Right renal cortex interstitium (tissue), 3 donors: ENCODE results near the gene VWA5A. TPM values are rescaled to one million over a fixed set of nuclear protein-coding genes. Genes with fewer than 3 reads are reported as not detected.
A peak's percentile ranks its signal among the peaks of the same experiment; 100 is the strongest.

Experiments used
- DNase-seq, 3 donors: peaks; one replicate each; pipeline ENCODE4 v3.0.0-alpha.2; 2013; ENCODE audit warnings: low read depth in 3 of 3, low spot score in 2 of 3
- polyA plus RNA-seq, 3 donors: library from polyadenylated mRNA; unstranded; fragments of 120-200 nt; gene quantifications; one replicate each; pipeline ENCODE4 v1.2.1, GENCODE V29; 2013; ENCODE audit not compliant: insufficient read length in 3 of 3

Gene VWA5A
- polyA plus RNA-seq: 10 to 100 TPM; 14.6 to 17.1 (median 15.8) TPM

- DNase-seq: peak; percentile 57 to 73 (median 70)
These were observed at the start of gene VWA5A for GRCh38 chr11:124114942-124115781. Gene VWA5A (plus strand): TSS chr11:124115450. CDS start chr11:124117512, 2,062 bp downstream.

- DNase-seq: no peak
These were observed 46.6 kb upstream of the VWA5A start for GRCh38 chr11:124068601-124069110.

- DNase-seq: no peak
These were observed 45.5 kb upstream of the VWA5A start for GRCh38 chr11:124069429-124070401.

- peak in 1 of 3 donors; percentile 58 for DNase-seq
These were observed 44.2 kb upstream of the VWA5A start for GRCh38 chr11:124070915-124071622.

- no peak for DNase-seq
These were observed 43.7 kb upstream of the VWA5A start for GRCh38 chr11:124071623-124071948.

GRCh38 chr11:124072147-124072546, 43.1 kb upstream of the VWA5A start:
- no peak for DNase-seq

GRCh38 chr11:124074554-124074953, 40.7 kb upstream of the VWA5A start:
- no peak for DNase-seq

GRCh38 chr11:124075492-124075840, 39.8 kb upstream of the VWA5A start:
- no peak for DNase-seq

GRCh38 chr11:124075841-124076651, 39.2 kb upstream of the VWA5A start:
- no peak for DNase-seq

- DNase-seq: no peak
These were observed 38.0 kb upstream of the VWA5A start for GRCh38 chr11:124077266-124077665.

GRCh38 chr11:124078591-124078990, 36.7 kb upstream of the VWA5A start:
- no peak for DNase-seq

- DNase-seq: no peak
These were observed 35.5 kb upstream of the VWA5A start for GRCh38 chr11:124079631-124080326.

- DNase-seq: no peak
These were observed 34.8 kb upstream of the VWA5A start for GRCh38 chr11:124080327-124081001.

GRCh38 chr11:124081483-124081882, 33.8 kb upstream of the VWA5A start:
- DNase-seq: no peak

- no peak for DNase-seq
These were observed 32.9 kb upstream of the VWA5A start for GRCh38 chr11:124082371-124082770.

- no peak for DNase-seq
These were observed 29.7 kb upstream of the VWA5A start for GRCh38 chr11:124085583-124085982.

- DNase-seq: no peak
These were observed 29.0 kb upstream of the VWA5A start for GRCh38 chr11:124085997-124086846.

GRCh38 chr11:124090996-124091395, 24.3 kb upstream of the VWA5A start:
- DNase-seq: no peak
